Measurements from ENCODE around the gene ATRNL1.
"Not testable (repeated sequence)": the region's sequence is repeated elsewhere in the genome, so short reads cannot be mapped to it uniquely, and the experiment has no call there.

ATRNL1 gene

DNA sequence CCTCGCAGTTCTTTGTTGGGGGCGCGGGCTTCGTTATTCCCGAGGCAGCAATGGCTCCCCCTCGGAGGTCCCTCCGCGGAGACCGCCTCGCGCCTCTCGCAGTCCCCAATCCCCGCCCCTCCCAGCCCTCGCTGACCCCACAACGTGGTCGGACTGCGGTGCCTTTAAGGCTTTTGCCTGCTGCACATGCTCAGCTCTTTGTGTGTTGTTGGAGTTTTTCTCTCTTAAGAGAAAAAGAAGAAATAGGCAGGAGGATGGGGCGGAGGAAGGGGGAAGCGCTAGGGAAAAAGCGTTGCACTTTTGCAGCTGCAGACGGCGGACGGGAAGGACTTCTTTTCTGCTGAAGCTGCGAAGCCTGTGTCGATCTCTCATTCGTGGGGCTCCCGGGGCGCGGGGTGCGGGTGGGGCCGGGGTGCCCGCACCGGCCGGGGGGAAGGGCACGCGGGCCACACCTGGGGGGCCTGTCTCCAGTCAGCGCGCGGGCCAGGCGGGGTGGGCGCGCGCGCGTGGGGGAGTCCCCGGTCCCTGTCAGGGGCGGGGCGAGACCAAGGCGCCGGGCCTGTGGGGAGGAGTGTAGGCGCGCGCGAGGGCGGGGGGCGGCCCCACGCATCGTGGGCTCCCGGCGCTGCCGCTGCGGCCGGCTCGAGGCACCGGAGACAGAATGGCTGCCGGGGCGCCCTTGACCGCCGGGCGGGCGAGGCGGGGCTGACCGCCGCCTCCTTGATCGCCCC lies 445 bp upstream of the ATRNL1 start:
- DNase-seq, result peak; percentile 65

GRCh38 chr10:115093776-115094408 lies 727 bp downstream of the ATRNL1 start:
- peak; percentile 28 for DNase-seq

- DNase-seq, result no peak
These were observed 1.4 kb downstream of the ATRNL1 start for GRCh38 chr10:115094416-115095140.

DNA sequence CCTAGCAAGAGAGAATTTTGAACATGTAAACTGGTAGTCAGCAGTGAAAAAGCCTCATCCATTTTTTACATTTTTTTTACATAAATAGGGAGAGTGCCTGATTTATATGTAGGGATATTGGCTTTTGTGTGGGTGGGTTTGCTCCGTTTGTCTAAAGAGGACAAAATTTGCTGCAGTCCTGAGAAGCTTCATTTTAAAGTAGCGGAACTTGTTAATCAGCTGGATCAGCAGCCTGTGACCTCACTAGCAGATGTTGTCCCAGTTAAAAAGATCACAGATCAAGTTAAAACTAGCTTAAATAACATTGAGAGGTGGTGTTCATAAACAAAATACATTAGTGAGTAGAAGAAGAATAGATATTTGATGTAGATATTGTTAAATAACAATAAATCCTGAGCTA lies 2.6 kb downstream of the ATRNL1 start:
- DNase-seq, result no peak

GRCh38 chr10:115103700-115104099 lies 10.5 kb downstream of the ATRNL1 start:
- DNase-seq, result no peak

DNA sequence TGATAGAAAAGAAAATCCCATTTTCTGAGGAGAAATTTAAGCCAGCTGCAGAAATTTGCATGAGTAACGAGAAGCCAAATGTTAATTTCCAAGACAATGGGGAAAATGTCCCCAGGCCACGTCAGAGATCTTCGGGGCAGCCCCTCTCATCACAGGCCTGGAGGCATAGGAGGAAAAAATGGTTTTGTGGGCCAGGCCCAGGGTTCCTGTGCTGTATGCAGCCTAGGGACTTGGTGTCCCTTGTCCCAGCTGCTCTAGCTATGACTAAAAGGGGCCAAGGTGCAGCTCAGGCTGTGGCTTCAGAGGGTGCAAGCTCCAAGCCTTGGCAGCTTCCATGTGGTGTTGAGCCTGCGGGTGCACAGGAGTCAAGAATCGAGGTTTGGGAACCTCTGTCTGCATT lies 12.2 kb downstream of the ATRNL1 start:
- not testable (repeated sequence) for DNase-seq

DNA sequence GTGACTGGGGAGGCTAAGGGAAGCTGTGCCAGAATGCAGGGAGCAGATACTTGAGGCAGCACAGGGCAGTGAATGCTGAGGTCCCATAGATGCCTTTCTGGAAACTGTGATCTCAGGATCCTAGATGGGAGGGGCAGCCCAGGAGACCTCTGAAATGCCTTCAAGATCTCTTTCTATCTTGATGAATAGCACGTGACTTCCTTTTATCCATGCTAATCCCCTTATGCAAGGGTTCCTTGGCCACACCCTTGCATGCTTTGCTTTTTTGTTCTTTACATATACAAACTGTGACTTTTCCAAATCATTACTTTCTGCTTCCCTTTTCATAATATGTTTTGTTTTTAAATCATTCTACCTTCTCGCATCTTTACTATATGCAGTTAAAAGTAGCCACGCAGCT lies 14.7 kb downstream of the ATRNL1 start:
- no peak for DNase-seq

DNA sequence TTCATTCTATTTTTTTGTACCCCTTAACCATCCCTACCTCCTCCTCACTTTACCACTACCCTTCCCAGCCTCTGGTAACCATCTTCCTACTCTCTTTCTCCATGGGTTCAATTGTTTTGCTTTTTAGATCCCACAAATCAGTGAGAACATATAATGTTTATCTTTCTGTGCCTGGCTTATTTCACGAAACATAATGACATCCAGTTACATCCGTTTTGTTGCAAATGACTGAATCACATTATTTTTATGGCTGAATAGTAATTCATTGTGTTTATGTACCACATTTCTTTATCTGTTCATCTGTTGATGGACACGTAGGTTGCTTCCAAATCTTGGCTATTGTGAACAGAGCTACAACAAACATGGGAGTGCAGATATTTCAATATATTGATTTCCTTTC lies 24.1 kb downstream of the ATRNL1 start:
- no peak for DNase-seq

- no peak for DNase-seq
These were observed 25.2 kb downstream of the ATRNL1 start for GRCh38 chr10:115118346-115118745.

- no peak for DNase-seq
These were observed 32.3 kb downstream of the ATRNL1 start for GRCh38 chr10:115125505-115125904.

DNA sequence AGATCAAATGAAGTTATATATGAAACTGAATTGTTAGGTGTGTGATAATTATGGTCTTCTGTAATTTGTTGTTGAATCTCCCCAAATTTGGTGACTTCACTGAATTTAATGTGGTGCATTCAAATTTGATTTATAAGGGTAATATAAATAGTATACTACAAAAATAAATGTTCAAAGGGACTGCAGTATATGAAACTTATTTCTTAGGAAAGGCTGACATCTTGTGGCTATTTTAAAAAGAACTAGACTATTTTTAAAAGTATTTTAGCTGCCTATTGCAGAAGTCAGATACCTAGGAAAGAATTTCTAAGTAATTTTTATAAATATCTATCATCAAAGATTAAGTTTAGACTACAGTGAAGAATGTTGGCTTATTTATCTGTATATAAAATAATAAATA lies 36.6 kb downstream of the ATRNL1 start:
- peak; percentile 29 for DNase-seq

- DNase-seq, result no peak
These were observed 43.5 kb downstream of the ATRNL1 start for GRCh38 chr10:115136616-115137015.

- no peak for DNase-seq
These were observed 48.1 kb downstream of the ATRNL1 start for GRCh38 chr10:115141254-115141653.

GRCh38 chr10:115157357-115157756 lies 64.2 kb downstream of the ATRNL1 start:
- DNase-seq, result no peak

GRCh38 chr10:115163129-115163528 lies 70.0 kb downstream of the ATRNL1 start:
- DNase-seq, result no peak

DNA sequence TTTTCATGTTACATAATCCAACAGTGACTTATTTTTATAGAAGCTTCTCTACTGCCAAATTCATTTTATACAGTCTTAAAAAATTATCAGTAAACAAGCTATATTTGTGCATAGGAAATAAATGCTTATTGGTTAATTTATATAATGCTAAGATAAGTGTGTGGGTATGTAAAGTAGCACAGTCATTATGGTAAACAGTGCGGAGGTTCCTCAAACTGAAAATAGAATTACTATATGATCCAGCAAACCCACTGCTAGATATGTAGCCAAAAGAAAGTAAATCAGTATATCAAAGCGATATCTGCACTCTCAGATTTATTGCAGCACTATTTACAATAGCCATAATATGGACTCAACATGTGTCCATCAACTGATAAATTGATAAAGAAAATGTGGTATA lies 71.1 kb downstream of the ATRNL1 start:
- DNase-seq, result no peak

GRCh38 chr10:115167751-115168150 lies 74.6 kb downstream of the ATRNL1 start:
- DNase-seq, result no peak

- DNase-seq, result no peak
These were observed 78.3 kb downstream of the ATRNL1 start for GRCh38 chr10:115171392-115171960.

- DNase-seq, result no peak
These were observed 80.8 kb downstream of the ATRNL1 start for GRCh38 chr10:115173915-115174443.

- not testable (repeated sequence) for DNase-seq
These were observed 114.1 kb downstream of the ATRNL1 start for GRCh38 chr10:115207276-115207675.

DNA sequence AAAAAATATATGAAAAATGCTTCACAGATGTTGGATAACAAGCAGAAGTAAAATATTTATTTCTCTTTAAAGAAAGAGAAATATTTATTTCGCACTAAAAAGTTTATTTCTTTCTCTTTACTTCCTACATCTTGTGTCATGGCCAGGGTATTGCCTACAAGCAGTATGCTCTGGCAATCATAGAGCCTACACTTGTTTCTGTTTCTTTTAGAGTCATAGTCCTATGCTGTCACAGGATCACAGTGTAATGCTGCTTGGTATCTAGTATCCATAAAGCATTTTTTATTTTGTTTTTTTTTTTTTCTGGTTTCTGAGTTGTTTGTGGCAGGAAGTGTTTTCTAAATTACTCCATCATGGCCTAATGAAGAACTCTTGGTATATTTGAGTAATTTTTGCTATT lies 116.0 kb downstream of the ATRNL1 start:
- DNase-seq, result no peak

DNA sequence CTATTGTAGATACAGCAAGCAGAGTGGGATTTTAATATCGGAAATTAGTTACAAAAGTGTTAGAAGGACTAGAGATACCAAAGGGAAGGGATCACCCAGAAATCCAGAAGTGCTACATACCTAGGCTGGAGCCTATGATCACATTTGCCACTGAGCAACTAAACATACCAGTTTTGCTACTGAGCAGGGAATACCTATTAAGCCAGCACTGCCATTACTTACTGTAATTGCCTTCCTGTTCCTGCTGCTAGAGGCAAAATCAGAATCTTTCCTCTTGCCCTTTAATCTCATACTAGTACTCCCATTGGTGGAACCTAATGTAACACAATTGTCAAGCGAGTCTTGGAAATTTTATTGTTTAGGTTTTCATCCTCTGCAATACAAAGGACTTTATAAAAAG lies 121.7 kb downstream of the ATRNL1 start:
- DNase-seq, result no peak

GRCh38 chr10:115219203-115219602 lies 126.0 kb downstream of the ATRNL1 start:
- no peak for DNase-seq

Measured in NCI-H2227 treated with DMSO at 0.1 percent for 48 hours (cell line).